HepG2 (cell line): Measurements from ENCODE around the gene PFKFB2. TPM values are rescaled to one million over a fixed set of nuclear protein-coding genes. Genes with fewer than 3 reads are reported as not detected.

Experiments
- ATAC-seq: fragments of 200-7000 bp; cut with Tn5 transposase; 3 replicates; pipeline ENCODE4 v1.9.1; 2020; ENCODE audit warnings: mild to moderate bottlenecking, moderate library complexity
- BruUV-seq: library from RNA; stranded (reverse); fragments of 400-500 nt; replicated peaks from 2 replicates; lab custom pipeline; 2021; lab: Mats Ljungman, UMichigan
- CTCF ChIA-PET: fragments of 300-600 bp; formaldehyde crosslinking; extraction: SDS; loops from one replicate; lab custom pipeline; 2021; ENCODE audit warnings: low total read pairs, inconsistent platforms, low intra/inter-chr PET ratio; lab: Yijun Ruan, JAX
- POLR2A ChIA-PET: fragments of 350-600 bp; sonication (Branson Sonifier 250); formaldehyde crosslinking; loops from one replicate; lab custom pipeline; 2020; ENCODE audit warnings: antibody characterized with exemption, inconsistent platforms; lab: Yijun Ruan, JAX
- DNase-seq: peaks from one replicate; pipeline ENCODE4 v3.0.0-alpha.2; 2015; ENCODE audit warnings: low spot score
- FAIRE-seq: peaks from 3 replicates; lab custom pipeline; 2011; peaks lifted over from hg19 to GRCh38; lab: Jason Lieb, UNC
- H2AFZ ChIP-seq: one replicate; pipeline ENCODE4 v1.6.1; 2011; ENCODE audit warnings: low read length, inconsistent platforms
- H3K27ac ChIP-seq: fragments of 300-600 bp; 3 replicates; pipeline ENCODE4 v1.8.0; 2011; ENCODE audit warnings: mixed run types, mild to moderate bottlenecking, mixed read lengths, low read length, inconsistent platforms; ENCODE audit not compliant: insufficient read depth; ENCODE audit errors: extremely low read length
- H3K27me3 ChIP-seq, 2 experiments: fragments of 200-600 bp in 1 of 2; 2 replicates in 1 of 2; 3 replicates in 1 of 2; pipeline versions ENCODE4 v1.6.0 to v1.8.0; 2011; ENCODE audit warnings: low read length in 2 of 2, mild to moderate bottlenecking in 2 of 2, moderate library complexity in 2 of 2, inconsistent platforms in 1 of 2; ENCODE audit not compliant: insufficient read depth in 2 of 2, control insufficient read depth in 1 of 2
- H3K36me3 ChIP-seq, 2 experiments: fragments of 200-600 bp in 1 of 2; replicated peaks in 1 of 2; 2 replicates in 1 of 2; 3 replicates in 1 of 2; pipeline versions ENCODE4 v1.5.1 to v1.8.0; 2011; ENCODE audit warnings: low read length in 2 of 2, inconsistent platforms in 1 of 2; ENCODE audit not compliant: insufficient read depth in 2 of 2, control insufficient read depth in 1 of 2
- H3K4me1 ChIP-seq: 2 replicates; pipeline ENCODE4 v1.5.1; 2012; ENCODE audit warnings: low read length, inconsistent platforms; ENCODE audit not compliant: insufficient read depth
- H3K4me2 ChIP-seq: 2 replicates; pipeline ENCODE4 v1.6.0; 2011; ENCODE audit warnings: low read depth, low read length, inconsistent platforms
- H3K4me3 ChIP-seq, 3 experiments: fragments of 200-600 bp in 1 of 3; sonication (generic), shearing (Covaris generic) in 1 of 3; replicated peaks in 1 of 3; 2 replicates each; pipeline ENCODE4 v1.5.1; 2011 to 2016; ENCODE audit warnings: low read length in 3 of 3, inconsistent platforms in 2 of 3, low read depth in 2 of 3, mild to moderate bottlenecking in 2 of 3, control low read depth in 1 of 3, mixed read lengths in 1 of 3; ENCODE audit not compliant: insufficient read depth in 1 of 3
- H3K79me2 ChIP-seq: one replicate; pipeline ENCODE4 v1.6.1; 2011; ENCODE audit warnings: low read length, inconsistent platforms; ENCODE audit not compliant: insufficient read depth
- H3K9ac ChIP-seq: 2 replicates; pipeline ENCODE4 v1.6.0; 2011; ENCODE audit warnings: mild to moderate bottlenecking, low read depth, low read length, inconsistent platforms; ENCODE audit not compliant: insufficient read depth
- H3K9me3 ChIP-seq: 2 replicates; pipeline ENCODE4 v1.5.1; 2012; ENCODE audit warnings: mild to moderate bottlenecking, low read length
- H4K20me1 ChIP-seq: 2 replicates; pipeline ENCODE4 v1.6.0; 2011; ENCODE audit warnings: inconsistent platforms, mild to moderate bottlenecking, low read length, moderate library complexity; ENCODE audit not compliant: insufficient read depth
- FLYWCH1 ChIP-seq: sonication (generic); formaldehyde crosslinking; IDR thresholded peaks from 2 replicates; pipeline ENCODE4 v1.8.1; 2023; ENCODE audit warnings: mild to moderate bottlenecking, missing genetic modification reagents
- NR2F1 ChIP-seq, 2 experiments: fragments of 450-650 bp in 1 of 2; formaldehyde crosslinking in 1 of 2; IDR thresholded peaks; 2 replicates each; pipeline versions ENCODE4 v1.5.0 to v1.6.1; 2016 to 2020; ENCODE audit warnings: mild to moderate bottlenecking in 1 of 2, missing compliant biosample characterization in 1 of 2, missing genetic modification reagents in 1 of 2, moderate library complexity in 1 of 2
- NR2F2 ChIP-seq: IDR thresholded peaks from 2 replicates; pipeline ENCODE4 v1.6.1; 2012; ENCODE audit warnings: low read depth, inconsistent platforms, borderline replicate concordance
- NR2F6 ChIP-seq, 2 experiments: IDR thresholded peaks; 2 replicates each; pipeline ENCODE4 v1.6.1; 2016; ENCODE audit warnings: antibody characterized with exemption in 1 of 2, mild to moderate bottlenecking in 1 of 2
- POLR2AphosphoS2 ChIP-seq: IDR thresholded peaks from 2 replicates; pipeline ENCODE4 v1.6.1; 2011; ENCODE audit warnings: low read depth, low read length, improper control_type of control experiment
- THYN1 ChIP-seq: sonication (generic); formaldehyde crosslinking; IDR thresholded peaks from 2 replicates; pipeline ENCODE4 v1.8.1; 2023; ENCODE audit warnings: low read depth, mild to moderate bottlenecking, moderate library complexity, missing genetic modification reagents, borderline replicate concordance
- YEATS4 ChIP-seq: sonication (generic); formaldehyde crosslinking; IDR thresholded peaks from 2 replicates; pipeline ENCODE4 v1.4.0; 2020; ENCODE audit warnings: missing genetic modification reagents, borderline replicate concordance
- ZBTB7B ChIP-seq: sonication (generic); formaldehyde crosslinking; IDR thresholded peaks from 2 replicates; pipeline ENCODE4 v1.4.0; 2020; ENCODE audit warnings: missing genetic modification reagents
- ZFY ChIP-seq: sonication (generic); formaldehyde crosslinking; IDR thresholded peaks from 2 replicates; pipeline ENCODE4 v1.4.0; 2020; ENCODE audit warnings: missing genetic modification reagents
- ZNF652 ChIP-seq: IDR thresholded peaks from 2 replicates; pipeline ENCODE4 v1.6.1; 2016; ENCODE audit warnings: low read depth, borderline replicate concordance
- ZSCAN25 ChIP-seq: sonication (generic); formaldehyde crosslinking; IDR thresholded peaks from 2 replicates; pipeline ENCODE4 v1.8.0; 2022; ENCODE audit warnings: mild to moderate bottlenecking, missing genetic modification reagents
- WGBS: methylation state at CpG from one replicate; pipeline ENCODE4 v1.1.6; 2017; ENCODE audit warnings: low lambda C conversion rate; 5-methylcytosine and 5-hydroxymethylcytosine counted together
- in situ Hi-C: cut with HindIII; loops from 2 replicates; pipeline ENCODE4 v1.10.0; 2017; ENCODE audit warnings: low pct_unique_long_range_greater_than_20kb; ENCODE audit not compliant: extremely low pct_ligation_motif_present
- intact Hi-C: fragments of 100-400 bp; cut with micrococcal nuclease; formaldehyde crosslinking; loops from one replicate; pipeline ENCODE4 v1.10.0; 2022; ENCODE audit not compliant: unreplicated experiment
- polyA plus RNA-seq, 8 experiments: library from polyadenylated mRNA; depleted of rRNA in 3 of 8; stranded (reverse) in 7 of 8; unstranded in 1 of 8; fragments of >200 nt; fragmentation: Illumina TruSeq in 4 of 8; extraction: Trizol in 4 of 8; gene quantifications; 2 replicates each; pipeline versions ENCODE4 v1.2.1 to v1.2.3, GENCODE V29; 2011 to 2016; ENCODE audit warnings: low read depth in 4 of 8, missing spikeins in 1 of 8, mixed read lengths in 1 of 8; ENCODE audit not compliant: insufficient read depth in 1 of 8
- total RNA-seq, 5 experiments: library from RNA; depleted of rRNA; stranded (reverse); fragments of >200 nt; fragmentation: Illumina TruSeq; extraction: Trizol; gene quantifications; 2 replicates each; pipeline ENCODE4 v1.2.3, GENCODE V29; 2016; ENCODE audit warnings: low read depth in 1 of 5
- TF ChIP-seq, protein P1 (sequence below): IDR thresholded peaks from 2 replicates; pipeline ENCODE4 v1.6.1; 2016; ENCODE audit warnings: mild to moderate bottlenecking, missing biosample characterization, missing genetic modification reagents
- TF ChIP-seq, protein P2 (sequence below): sonication (generic); formaldehyde crosslinking; IDR thresholded peaks from 2 replicates; pipeline ENCODE4 v1.4.0; 2020; ENCODE audit warnings: missing genetic modification reagents
- TF ChIP-seq, protein P3 (sequence below): sonication (generic); formaldehyde crosslinking; IDR thresholded peaks from 2 replicates; pipeline ENCODE4 v1.8.0; 2022; ENCODE audit warnings: mild to moderate bottlenecking, missing genetic modification reagents; ENCODE audit not compliant: insufficient replicate concordance

PFKFB2 gene
- total and polyA plus RNA-seq, 2 of the 13 experiments (the other 11 are each of a cell fraction or from before 2014, with no cell fraction given) = 4.6 to 10.6 TPM

DNA sequence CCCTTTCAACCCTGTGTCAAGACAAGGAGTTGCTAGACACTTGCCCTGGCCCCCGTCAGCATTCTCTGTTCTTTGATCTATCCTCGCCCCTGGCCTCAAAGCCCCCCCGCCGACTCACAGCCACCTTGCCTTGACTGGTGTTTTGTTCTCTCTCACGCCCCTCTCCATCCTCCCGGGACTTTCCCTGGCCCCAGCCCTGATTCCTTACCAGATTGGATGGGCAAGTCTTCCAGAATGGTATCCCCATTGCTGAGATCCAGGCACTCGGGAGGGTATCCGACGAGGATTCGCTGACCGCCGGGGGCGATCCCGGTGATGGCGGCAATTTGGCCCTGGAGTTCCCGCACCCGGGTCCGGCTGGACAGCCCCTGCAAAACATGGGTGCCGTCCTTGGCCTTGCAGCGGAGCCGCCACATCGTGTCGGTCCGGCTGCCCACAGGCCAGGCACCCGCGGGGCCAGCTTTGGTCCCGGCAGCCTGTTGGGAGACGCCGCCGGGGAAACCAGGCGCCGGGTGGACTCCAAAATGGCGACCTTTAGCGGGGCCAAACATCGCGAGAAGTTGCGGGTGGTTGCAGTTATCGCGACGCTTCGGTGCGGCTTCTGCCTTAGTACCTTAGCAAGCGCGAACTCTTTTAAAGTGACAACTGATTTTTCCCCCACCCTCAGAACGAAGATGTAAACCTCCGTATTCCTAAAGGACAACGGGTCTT, 2.4 kb upstream of the PFKFB2 start:
- ATAC-seq = peak; percentile 67
- CTCF ChIA-PET = interaction anchor here (1.4 to 3.2 kb wide), 2 partner anchors 27 to 449 kb away, joined by 3 to 14 read pairs; no protein-coding TSS in a partner anchor
- TF ChIP-seq, protein P1, sequence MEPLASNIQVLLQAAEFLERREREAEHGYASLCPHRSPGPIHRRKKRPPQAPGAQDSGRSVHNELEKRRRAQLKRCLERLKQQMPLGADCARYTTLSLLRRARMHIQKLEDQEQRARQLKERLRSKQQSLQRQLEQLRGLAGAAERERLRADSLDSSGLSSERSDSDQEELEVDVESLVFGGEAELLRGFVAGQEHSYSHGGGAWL (CRISPR knock-in tag) = peak; percentile 60; the same call in 1 of the 2 replicates
- TF ChIP-seq, protein P2, sequence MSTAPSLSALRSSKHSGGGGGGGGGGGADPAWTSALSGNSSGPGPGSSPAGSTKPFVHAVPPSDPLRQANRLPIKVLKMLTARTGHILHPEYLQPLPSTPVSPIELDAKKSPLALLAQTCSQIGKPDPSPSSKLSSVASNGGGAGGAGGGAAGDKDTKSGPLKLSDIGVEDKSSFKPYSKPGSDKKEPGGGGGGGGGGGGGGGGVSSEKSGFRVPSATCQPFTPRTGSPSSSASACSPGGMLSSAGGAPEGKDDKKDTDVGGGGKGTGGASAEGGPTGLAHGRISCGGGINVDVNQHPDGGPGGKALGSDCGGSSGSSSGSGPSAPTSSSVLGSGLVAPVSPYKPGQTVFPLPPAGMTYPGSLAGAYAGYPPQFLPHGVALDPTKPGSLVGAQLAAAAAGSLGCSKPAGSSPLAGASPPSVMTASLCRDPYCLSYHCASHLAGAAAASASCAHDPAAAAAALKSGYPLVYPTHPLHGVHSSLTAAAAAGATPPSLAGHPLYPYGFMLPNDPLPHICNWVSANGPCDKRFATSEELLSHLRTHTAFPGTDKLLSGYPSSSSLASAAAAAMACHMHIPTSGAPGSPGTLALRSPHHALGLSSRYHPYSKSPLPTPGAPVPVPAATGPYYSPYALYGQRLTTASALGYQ = no peak
- TF ChIP-seq ZFY (CRISPR knock-in tag) = peak; percentile 75
- TF ChIP-seq POLR2AphosphoS2 = no peak
- TF ChIP-seq YEATS4 = 0 out of 2 replicates have a peak, but pooled peaks have one; percentile 36
- TF ChIP-seq FLYWCH1 (CRISPR knock-in tag) = no peak
- TF ChIP-seq THYN1 (CRISPR knock-in tag) = no peak
- no peak for TF ChIP-seq NR2F6 (IDR thresholded peaks at IDR 0.05)
- TF ChIP-seq NR2F6 (CRISPR knock-in tag; IDR thresholded peaks at IDR 0.05) = no peak
- TF ChIP-seq ZSCAN25 = peak; percentile 19; the same call in 1 of the 2 replicates
- TF ChIP-seq NR2F2 = no peak
- no peak for TF ChIP-seq NR2F1 (CRISPR knock-in tag; IDR thresholded peaks at IDR 0.05)
- peak; percentile 47; the same call in 1 of the 2 replicates for TF ChIP-seq ZNF652
- TF ChIP-seq, protein P3, sequence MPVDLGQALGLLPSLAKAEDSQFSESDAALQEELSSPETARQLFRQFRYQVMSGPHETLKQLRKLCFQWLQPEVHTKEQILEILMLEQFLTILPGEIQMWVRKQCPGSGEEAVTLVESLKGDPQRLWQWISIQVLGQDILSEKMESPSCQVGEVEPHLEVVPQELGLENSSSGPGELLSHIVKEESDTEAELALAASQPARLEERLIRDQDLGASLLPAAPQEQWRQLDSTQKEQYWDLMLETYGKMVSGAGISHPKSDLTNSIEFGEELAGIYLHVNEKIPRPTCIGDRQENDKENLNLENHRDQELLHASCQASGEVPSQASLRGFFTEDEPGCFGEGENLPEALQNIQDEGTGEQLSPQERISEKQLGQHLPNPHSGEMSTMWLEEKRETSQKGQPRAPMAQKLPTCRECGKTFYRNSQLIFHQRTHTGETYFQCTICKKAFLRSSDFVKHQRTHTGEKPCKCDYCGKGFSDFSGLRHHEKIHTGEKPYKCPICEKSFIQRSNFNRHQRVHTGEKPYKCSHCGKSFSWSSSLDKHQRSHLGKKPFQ (CRISPR knock-in tag) = no peak
- 0 out of 2 replicates have a peak, but pooled peaks have one; percentile 43 for TF ChIP-seq ZBTB7B (CRISPR knock-in tag)

More for the DNA sequence above, 2.4 kb upstream of the PFKFB2 start:
- peak overlapping the region; percentile 79 for H2AFZ ChIP-seq
- H3K27ac ChIP-seq = peak overlapping the region; percentile 90
- H3K9me3 ChIP-seq = no peaks in the 10 kb centered on the region
- FAIRE-seq = peak; percentile 71
- POLR2A ChIA-PET = interaction anchor here (2.0 kb wide), 1 partner anchor 18 kb away, joined by 6 read pairs; the partner anchor contains the start of gene C1orf116
- peak; percentile 86 for DNase-seq
- peaks cover 0 to 10% of the 10 kb centered on the region in 2 experiments; a peak in 1 of 5 replicates for H3K36me3 ChIP-seq
- BruUV-seq = no TSS peak
- WGBS = 0% methylated on average over 21 of the region's 47 CpGs
- H3K79me2 ChIP-seq = peaks cover 47% of the 10 kb centered on the region
- no peaks in the 10 kb centered on the region; the same call in none of the 2 replicates for H4K20me1 ChIP-seq
- peak overlapping the region; percentile 98 for H3K4me2 ChIP-seq
- no peaks in the 10 kb centered on the region; a peak in 1 of 5 replicates for H3K27me3 ChIP-seq
- H3K4me1 ChIP-seq = peaks cover 55% of the 10 kb centered on the region
- H3K4me3 ChIP-seq = peak overlapping the region; percentile 95 to 98 (median 96)
- H3K9ac ChIP-seq = peak overlapping the region; percentile 94
- in situ Hi-C loops (no loop called here), intact Hi-C loops (loop anchor here (1.0 to 2.0 kb wide), 3 partner anchors 18 to 46 kb away; partner anchors contain the start of gene C1orf116)
